Adrenal gland (tissue), 5 donors: Measurements from ENCODE around the gene LRRD1.
"Not testable (repeated sequence)": the region's sequence is repeated elsewhere in the genome, so short reads cannot be mapped to it uniquely, and the experiment has no call there.

Experiments used
- CTCF ChIP-seq, 6 experiments: fragments of 450-650 bp in 4 of 6; fragments of 200-600 bp in 2 of 6; sonication (generic) in 1 of 6; IDR thresholded peaks; 1 replicate in 5 of 6; 2 replicates in 1 of 6; pipeline versions ENCODE4 v1.5.1 to v1.8.0; 2016 to 2021; ENCODE audit warnings: antibody characterized with exemption in 6 of 6, mild to moderate bottlenecking in 2 of 6, moderate library complexity in 1 of 6
- POLR2A ChIP-seq, 2 donors: fragments of 450-650 bp; IDR thresholded peaks; one replicate each; pipeline ENCODE4 v1.6.1; 2017; ENCODE audit warnings: antibody characterized with exemption in 2 of 2, mild to moderate bottlenecking in 2 of 2, moderate library complexity in 1 of 2
- donor health status: DM: no; HTN: no; CAD: no.

DNA sequence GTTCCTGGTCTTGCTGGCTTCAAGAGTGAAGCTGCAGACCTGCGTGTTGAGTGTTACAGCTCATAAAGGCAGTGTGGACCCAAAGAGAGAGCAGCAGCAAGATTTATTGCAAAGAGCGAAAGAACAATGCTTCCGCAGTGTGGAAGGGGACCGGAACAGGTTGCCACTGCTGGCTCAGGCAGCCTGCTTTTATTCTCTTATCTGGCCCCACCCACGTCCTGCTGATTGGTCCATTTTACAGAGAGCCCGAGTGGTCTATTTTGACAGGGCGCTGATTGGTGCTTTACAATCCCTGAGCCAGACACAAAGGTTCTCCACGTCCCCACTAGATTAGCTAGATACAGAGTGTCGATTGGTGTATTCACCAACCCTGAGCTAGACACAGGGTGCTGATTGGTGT, 36.2 kb downstream of the LRRD1 start:
- not testable (repeated sequence) for TF ChIP-seq CTCF, POLR2A (IDR thresholded peaks at IDR 0.05)
